HepG2 (cell line): ENCODE results near the gene GNA15. TPM values are rescaled to one million over a fixed set of nuclear protein-coding genes. Genes with fewer than 3 reads are reported as not detected.

Experiments
- MTA3 ChIP-seq: sonication (generic); formaldehyde crosslinking; IDR thresholded peaks from 2 replicates; pipeline ENCODE4 v1.4.0; 2020; ENCODE audit warnings: missing genetic modification reagents
- PAWR ChIP-seq: sonication (generic); formaldehyde crosslinking; IDR thresholded peaks from 2 replicates; pipeline ENCODE4 v1.4.0; 2020; ENCODE audit warnings: missing genetic modification reagents, mild to moderate bottlenecking, borderline replicate concordance
- PCBP2 ChIP-seq: fragments of 200-400 bp; formaldehyde crosslinking; optimal IDR thresholded peaks from 2 replicates; pipeline ENCODE3; 2018; ENCODE audit warnings: low read length, low read depth; ENCODE audit not compliant: poor library complexity, severe bottlenecking
- RBFOX2 ChIP-seq: fragments of 200-400 bp; formaldehyde crosslinking; IDR thresholded peaks from 2 replicates; pipeline ENCODE4 v1.6.1; 2017; ENCODE audit warnings: low read depth, mild to moderate bottlenecking, low read length
- SMAD9 ChIP-seq: sonication (generic); formaldehyde crosslinking; IDR thresholded peaks from 2 replicates; pipeline ENCODE4 v1.5.1; 2020; ENCODE audit warnings: mild to moderate bottlenecking, missing genetic modification reagents
- SP4 ChIP-seq: sonication (generic); formaldehyde crosslinking; IDR thresholded peaks from 2 replicates; pipeline ENCODE4 v1.8.1; 2023; ENCODE audit warnings: mild to moderate bottlenecking, missing genetic modification reagents
- ZFX ChIP-seq: sonication (generic); formaldehyde crosslinking; IDR thresholded peaks from 2 replicates; pipeline ENCODE4 v1.4.0; 2020; ENCODE audit warnings: mild to moderate bottlenecking, low read depth, missing genetic modification reagents, moderate library complexity
- ZFY ChIP-seq: sonication (generic); formaldehyde crosslinking; IDR thresholded peaks from 2 replicates; pipeline ENCODE4 v1.4.0; 2020; ENCODE audit warnings: missing genetic modification reagents
- ZNF101 ChIP-seq: sonication (generic); formaldehyde crosslinking; IDR thresholded peaks from 2 replicates; pipeline ENCODE4 v1.4.0; 2020; ENCODE audit warnings: mild to moderate bottlenecking, low read depth, missing genetic modification reagents, borderline replicate concordance
- ZNF121 ChIP-seq: sonication (generic); formaldehyde crosslinking; IDR thresholded peaks from 2 replicates; pipeline ENCODE4 v1.5.0; 2020; ENCODE audit warnings: mild to moderate bottlenecking, missing genetic modification reagents
- ZNF530 ChIP-seq: sonication (generic); formaldehyde crosslinking; IDR thresholded peaks from 2 replicates; pipeline ENCODE4 v1.5.0; 2020; ENCODE audit warnings: low read depth, mild to moderate bottlenecking, missing genetic modification reagents
- ZNF564 ChIP-seq: sonication (generic); formaldehyde crosslinking; IDR thresholded peaks from 2 replicates; pipeline ENCODE4 v1.8.1; 2023; ENCODE audit warnings: mild to moderate bottlenecking, missing genetic modification reagents
- ZNF629 ChIP-seq: sonication (generic); formaldehyde crosslinking; conservative IDR thresholded peaks from 2 replicates; pipeline ENCODE4 v1.5.0; 2020; ENCODE audit warnings: missing genetic modification reagents
- ZNF709 ChIP-seq: sonication (generic); formaldehyde crosslinking; IDR thresholded peaks from 2 replicates; pipeline ENCODE4 v1.5.0; 2020; ENCODE audit warnings: mild to moderate bottlenecking, missing genetic modification reagents
- polyA plus RNA-seq, 8 experiments: library from polyadenylated mRNA; depleted of rRNA in 3 of 8; stranded (reverse) in 7 of 8; unstranded in 1 of 8; fragments of >200 nt; fragmentation: Illumina TruSeq in 4 of 8; extraction: Trizol in 4 of 8; gene quantifications; 2 replicates each; pipeline versions ENCODE4 v1.2.1 to v1.2.3, GENCODE V29; 2011 to 2016; ENCODE audit warnings: low read depth in 4 of 8, missing spikeins in 1 of 8, mixed read lengths in 1 of 8; ENCODE audit not compliant: insufficient read depth in 1 of 8
- total RNA-seq, 5 experiments: library from RNA; depleted of rRNA; stranded (reverse); fragments of >200 nt; fragmentation: Illumina TruSeq; extraction: Trizol; gene quantifications; 2 replicates each; pipeline ENCODE4 v1.2.3, GENCODE V29; 2016; ENCODE audit warnings: low read depth in 1 of 5
- TF ChIP-seq, protein P1 (sequence below): sonication (generic); formaldehyde crosslinking; IDR thresholded peaks from 2 replicates; pipeline ENCODE4 v1.5.0; 2020; ENCODE audit warnings: mild to moderate bottlenecking, missing genetic modification reagents
- TF ChIP-seq, protein P2 (sequence below): sonication (generic); formaldehyde crosslinking; IDR thresholded peaks from 2 replicates; pipeline ENCODE4 v1.5.0; 2020; ENCODE audit warnings: missing genetic modification reagents, mild to moderate bottlenecking, borderline replicate concordance
- TF ChIP-seq, protein P3 (sequence below): sonication (generic); formaldehyde crosslinking; IDR thresholded peaks from 2 replicates; pipeline ENCODE4 v1.4.0; 2020; ENCODE audit warnings: mild to moderate bottlenecking, low read depth, missing genetic modification reagents
- TF ChIP-seq, protein P4 (sequence below): sonication (generic); formaldehyde crosslinking; IDR thresholded peaks from 2 replicates; pipeline ENCODE4 v1.5.0; 2020; ENCODE audit warnings: missing genetic modification reagents
- TF ChIP-seq, protein P5 (sequence below): sonication (generic); formaldehyde crosslinking; IDR thresholded peaks from 2 replicates; pipeline ENCODE4 v1.4.0; 2020; ENCODE audit warnings: mild to moderate bottlenecking, missing genetic modification reagents, borderline replicate concordance
- TF ChIP-seq, protein P6 (sequence below): sonication (generic); formaldehyde crosslinking; IDR thresholded peaks from 2 replicates; pipeline ENCODE4 v1.4.0; 2020; ENCODE audit warnings: mild to moderate bottlenecking, missing genetic modification reagents

The GNA15 gene
- total and polyA plus RNA-seq, 2 of the 13 experiments (the other 11 are each of a cell fraction or from before 2014, with no cell fraction given), result not detected

DNA sequence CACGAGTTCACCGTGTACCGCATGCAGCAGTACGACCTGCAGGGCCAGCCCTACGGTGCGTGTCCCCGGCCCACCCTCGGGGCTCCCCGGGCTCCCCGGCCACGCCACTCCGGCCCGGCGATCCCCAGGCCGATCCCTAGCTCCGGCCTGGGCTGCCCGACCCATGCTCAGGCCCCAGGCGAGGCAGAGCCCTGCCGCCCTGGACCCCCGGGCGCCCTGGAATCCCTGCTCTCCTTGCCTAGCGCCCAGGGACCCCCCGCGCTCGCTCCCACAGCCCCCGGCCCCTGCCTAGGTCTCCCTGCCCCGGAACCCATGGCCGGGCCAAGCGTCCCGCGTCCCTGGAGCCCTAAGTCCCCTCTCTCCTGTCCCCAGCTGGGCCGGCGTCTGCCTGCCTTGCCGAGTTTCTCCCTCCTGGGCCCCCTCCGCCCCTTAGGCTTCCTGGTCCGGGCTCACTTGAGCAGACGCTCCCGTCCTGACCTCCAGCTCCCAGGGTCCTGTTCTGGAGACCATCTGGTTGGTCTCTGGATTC lies 50.4 kb downstream of the GNA15 start (continued):
- TF ChIP-seq, protein P1, sequence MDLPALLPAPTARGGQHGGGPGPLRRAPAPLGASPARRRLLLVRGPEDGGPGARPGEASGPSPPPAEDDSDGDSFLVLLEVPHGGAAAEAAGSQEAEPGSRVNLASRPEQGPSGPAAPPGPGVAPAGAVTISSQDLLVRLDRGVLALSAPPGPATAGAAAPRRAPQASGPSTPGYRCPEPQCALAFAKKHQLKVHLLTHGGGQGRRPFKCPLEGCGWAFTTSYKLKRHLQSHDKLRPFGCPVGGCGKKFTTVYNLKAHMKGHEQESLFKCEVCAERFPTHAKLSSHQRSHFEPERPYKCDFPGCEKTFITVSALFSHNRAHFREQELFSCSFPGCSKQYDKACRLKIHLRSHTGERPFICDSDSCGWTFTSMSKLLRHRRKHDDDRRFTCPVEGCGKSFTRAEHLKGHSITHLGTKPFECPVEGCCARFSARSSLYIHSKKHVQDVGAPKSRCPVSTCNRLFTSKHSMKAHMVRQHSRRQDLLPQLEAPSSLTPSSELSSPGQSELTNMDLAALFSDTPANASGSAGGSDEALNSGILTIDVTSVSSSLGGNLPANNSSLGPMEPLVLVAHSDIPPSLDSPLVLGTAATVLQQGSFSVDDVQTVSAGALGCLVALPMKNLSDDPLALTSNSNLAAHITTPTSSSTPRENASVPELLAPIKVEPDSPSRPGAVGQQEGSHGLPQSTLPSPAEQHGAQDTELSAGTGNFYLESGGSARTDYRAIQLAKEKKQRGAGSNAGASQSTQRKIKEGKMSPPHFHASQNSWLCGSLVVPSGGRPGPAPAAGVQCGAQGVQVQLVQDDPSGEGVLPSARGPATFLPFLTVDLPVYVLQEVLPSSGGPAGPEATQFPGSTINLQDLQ (CRISPR knock-in tag), result 0 out of 2 replicates have a peak, but pooled peaks have one; percentile 1
- no peak for TF ChIP-seq ZNF564 (CRISPR knock-in tag)
- TF ChIP-seq, protein P2, sequence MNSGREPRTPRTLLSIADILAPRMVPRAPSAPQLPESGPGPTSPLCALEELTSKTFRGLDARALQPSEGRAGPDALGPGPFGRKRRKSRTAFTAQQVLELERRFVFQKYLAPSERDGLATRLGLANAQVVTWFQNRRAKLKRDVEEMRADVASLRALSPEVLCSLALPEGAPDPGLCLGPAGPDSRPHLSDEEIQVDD, result no peak
- no peak for TF ChIP-seq ZNF101 (CRISPR knock-in tag)
- TF ChIP-seq ZFY (CRISPR knock-in tag), result 0 out of 2 replicates have a peak, but pooled peaks have one; percentile 32
- TF ChIP-seq PCBP2, result no peak
- no peak for TF ChIP-seq SMAD9 (CRISPR knock-in tag)
- peak; percentile 57 for TF ChIP-seq RBFOX2
- no peak for TF ChIP-seq ZNF530 (CRISPR knock-in tag)
- TF ChIP-seq ZNF629, result no peak; the same call in 1 of the 2 replicates
- TF ChIP-seq PAWR (CRISPR knock-in tag), result 0 out of 2 replicates have a peak, but pooled peaks have one; percentile 47
- TF ChIP-seq ZNF121 (CRISPR knock-in tag), result no peak
- TF ChIP-seq MTA3, result no peak
- 0 out of 2 replicates have a peak, but pooled peaks have one; percentile 47 for TF ChIP-seq ZNF709 (CRISPR knock-in tag)
- TF ChIP-seq, protein P3, sequence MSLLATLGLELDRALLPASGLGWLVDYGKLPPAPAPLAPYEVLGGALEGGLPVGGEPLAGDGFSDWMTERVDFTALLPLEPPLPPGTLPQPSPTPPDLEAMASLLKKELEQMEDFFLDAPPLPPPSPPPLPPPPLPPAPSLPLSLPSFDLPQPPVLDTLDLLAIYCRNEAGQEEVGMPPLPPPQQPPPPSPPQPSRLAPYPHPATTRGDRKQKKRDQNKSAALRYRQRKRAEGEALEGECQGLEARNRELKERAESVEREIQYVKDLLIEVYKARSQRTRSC, result 0 out of 2 replicates have a peak, but pooled peaks have one; percentile 88
- TF ChIP-seq, protein P4, sequence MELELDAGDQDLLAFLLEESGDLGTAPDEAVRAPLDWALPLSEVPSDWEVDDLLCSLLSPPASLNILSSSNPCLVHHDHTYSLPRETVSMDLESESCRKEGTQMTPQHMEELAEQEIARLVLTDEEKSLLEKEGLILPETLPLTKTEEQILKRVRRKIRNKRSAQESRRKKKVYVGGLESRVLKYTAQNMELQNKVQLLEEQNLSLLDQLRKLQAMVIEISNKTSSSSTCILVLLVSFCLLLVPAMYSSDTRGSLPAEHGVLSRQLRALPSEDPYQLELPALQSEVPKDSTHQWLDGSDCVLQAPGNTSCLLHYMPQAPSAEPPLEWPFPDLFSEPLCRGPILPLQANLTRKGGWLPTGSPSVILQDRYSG (CRISPR knock-in tag), result no peak
- TF ChIP-seq, protein P5, sequence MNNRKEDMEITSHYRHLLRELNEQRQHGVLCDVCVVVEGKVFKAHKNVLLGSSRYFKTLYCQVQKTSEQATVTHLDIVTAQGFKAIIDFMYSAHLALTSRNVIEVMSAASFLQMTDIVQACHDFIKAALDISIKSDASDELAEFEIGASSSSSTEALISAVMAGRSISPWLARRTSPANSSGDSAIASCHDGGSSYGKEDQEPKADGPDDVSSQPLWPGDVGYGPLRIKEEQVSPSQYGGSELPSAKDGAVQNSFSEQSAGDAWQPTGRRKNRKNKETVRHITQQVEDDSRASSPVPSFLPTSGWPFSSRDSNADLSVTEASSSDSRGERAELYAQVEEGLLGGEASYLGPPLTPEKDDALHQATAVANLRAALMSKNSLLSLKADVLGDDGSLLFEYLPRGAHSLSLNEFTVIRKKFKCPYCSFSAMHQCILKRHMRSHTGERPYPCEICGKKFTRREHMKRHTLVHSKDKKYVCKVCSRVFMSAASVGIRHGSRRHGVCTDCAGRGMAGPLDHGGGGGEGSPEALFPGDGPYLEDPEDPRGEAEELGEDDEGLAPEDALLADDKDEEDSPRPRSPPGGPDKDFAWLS (CRISPR knock-in tag), result 0 out of 2 replicates have a peak, but pooled peaks have one; percentile 47
- TF ChIP-seq, protein P6, sequence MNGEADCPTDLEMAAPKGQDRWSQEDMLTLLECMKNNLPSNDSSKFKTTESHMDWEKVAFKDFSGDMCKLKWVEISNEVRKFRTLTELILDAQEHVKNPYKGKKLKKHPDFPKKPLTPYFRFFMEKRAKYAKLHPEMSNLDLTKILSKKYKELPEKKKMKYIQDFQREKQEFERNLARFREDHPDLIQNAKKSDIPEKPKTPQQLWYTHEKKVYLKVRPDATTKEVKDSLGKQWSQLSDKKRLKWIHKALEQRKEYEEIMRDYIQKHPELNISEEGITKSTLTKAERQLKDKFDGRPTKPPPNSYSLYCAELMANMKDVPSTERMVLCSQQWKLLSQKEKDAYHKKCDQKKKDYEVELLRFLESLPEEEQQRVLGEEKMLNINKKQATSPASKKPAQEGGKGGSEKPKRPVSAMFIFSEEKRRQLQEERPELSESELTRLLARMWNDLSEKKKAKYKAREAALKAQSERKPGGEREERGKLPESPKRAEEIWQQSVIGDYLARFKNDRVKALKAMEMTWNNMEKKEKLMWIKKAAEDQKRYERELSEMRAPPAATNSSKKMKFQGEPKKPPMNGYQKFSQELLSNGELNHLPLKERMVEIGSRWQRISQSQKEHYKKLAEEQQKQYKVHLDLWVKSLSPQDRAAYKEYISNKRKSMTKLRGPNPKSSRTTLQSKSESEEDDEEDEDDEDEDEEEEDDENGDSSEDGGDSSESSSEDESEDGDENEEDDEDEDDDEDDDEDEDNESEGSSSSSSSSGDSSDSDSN (CRISPR knock-in tag), result peak; percentile 52
- TF ChIP-seq ZFX (CRISPR knock-in tag), result 0 out of 2 replicates have a peak, but pooled peaks have one; percentile 9
- peak; percentile 5; the same call in 1 of the 2 replicates for TF ChIP-seq SP4 (CRISPR knock-in tag)
